ENCODE data around the gene ELF2. TPM values are rescaled to one million over a fixed set of nuclear protein-coding genes. Genes with fewer than 3 reads are reported as not detected.
"Not testable (repeated sequence)": the region's sequence is repeated elsewhere in the genome, so short reads cannot be mapped to it uniquely, and the experiment has no call there.

ELF2 gene
- total RNA-seq, 3 donors from 2014 or later: 59.4 to 106 (median 67.2) TPM

- intact Hi-C loops (cut with DNase I; ENCODE audit: low total_unique reads): no loop called here
- H3K27me3 ChIP-seq: no peaks in the 10 kb centered on the region
Observed at GRCh38 chr4:139014371-139015268, 162.4 kb downstream of the ELF2 start.

GRCh38 chr4:139011225-139011950 lies 165.6 kb downstream of the ELF2 start:
- Histone ChIP-seq H3K36me3 (no peaks in the 10 kb centered on the region), H3K9me3 (no peaks in the 10 kb centered on the region), H3K4me1 (no peaks in the 10 kb centered on the region), H3K27me3 (no peaks in the 10 kb centered on the region), H3K4me3 (no peak overlapping the region), H3K27ac (no peak overlapping the region)
- TF ChIP-seq CTCF (IDR thresholded peaks at IDR 0.05) (no peak), POLR2AphosphoS5 (IDR thresholded peaks at IDR 0.05) (no peak), POLR2A (IDR thresholded peaks at IDR 0.05) (no peak)
- intact Hi-C loops (cut with DNase I; ENCODE audit: low total_unique reads): no loop called here
- no peak for DNase-seq (ENCODE audit: low spot score in 2 of 2)

More at GRCh38 chr4:139014371-139015268, 162.4 kb downstream of the ELF2 start:
- Histone ChIP-seq H3K4me3 (peak overlapping the region; percentile 69 to 85 (median 77)), H3K27ac (peak overlapping the region; percentile 89 to 95), H3K4me1 (no peaks in the 10 kb centered on the region), H3K9me3 (no peaks in the 10 kb centered on the region), H3K36me3 (no peaks in the 10 kb centered on the region)
- DNase-seq (ENCODE audit: low spot score in 2 of 2): no peak
- no peak for TF ChIP-seq POLR2A (IDR thresholded peaks at IDR 0.05)
- peak in 1 of 3 donors; percentile 23 for TF ChIP-seq POLR2AphosphoS5 (IDR thresholded peaks at IDR 0.05)
- TF ChIP-seq CTCF (IDR thresholded peaks at IDR 0.05): no peak

GRCh38 chr4:139009702-139010101 lies 167.3 kb downstream of the ELF2 start:
- DNase-seq (ENCODE audit: low spot score in 2 of 2): no peak
- intact Hi-C loops (cut with DNase I; ENCODE audit: low total_unique reads): no loop called here
- no peak for TF ChIP-seq POLR2A (IDR thresholded peaks at IDR 0.05)
- TF ChIP-seq POLR2AphosphoS5 (IDR thresholded peaks at IDR 0.05): no peak
- no peak for TF ChIP-seq CTCF (IDR thresholded peaks at IDR 0.05)
- Histone ChIP-seq H3K4me1 (no peaks in the 10 kb centered on the region), H3K4me3 (no peak overlapping the region), H3K27me3 (no peaks in the 10 kb centered on the region), H3K36me3 (no peaks in the 10 kb centered on the region), H3K9me3 (no peaks in the 10 kb centered on the region), H3K27ac (no peak overlapping the region)

GRCh38 chr4:139008278-139008677 lies 168.7 kb downstream of the ELF2 start:
- H3K4me1 ChIP-seq; intact Hi-C loops (cut with DNase I; ENCODE audit: low total_unique reads); H3K9me3 ChIP-seq; H3K27ac ChIP-seq; H3K36me3 ChIP-seq; H3K27me3 ChIP-seq; DNase-seq (ENCODE audit: low spot score in 2 of 2); H3K4me3 ChIP-seq: not testable (repeated sequence)

GRCh38 chr4:139007640-139008039 lies 169.4 kb downstream of the ELF2 start:
- no peaks in the 10 kb centered on the region for H3K9me3 ChIP-seq
- TF ChIP-seq CTCF (IDR thresholded peaks at IDR 0.05) (no peak), POLR2AphosphoS5 (IDR thresholded peaks at IDR 0.05) (no peak), POLR2A (IDR thresholded peaks at IDR 0.05) (no peak)
- no peak overlapping the region for H3K4me3 ChIP-seq
- no peak for DNase-seq (ENCODE audit: low spot score in 2 of 2)
- no peaks in the 10 kb centered on the region for H3K4me1 ChIP-seq
- no peaks in the 10 kb centered on the region for H3K36me3 ChIP-seq
- intact Hi-C loops (cut with DNase I; ENCODE audit: low total_unique reads): no loop called here
- H3K27me3 ChIP-seq: no peaks in the 10 kb centered on the region
- H3K27ac ChIP-seq: no peak overlapping the region

Other genes starting within 250 kb of the ELF2 start
- 1 to 10 TPM; 4.0 to 9.5 (median 6.4) TPM for gene NOCT, start 161.4 kb downstream of the ELF2 start, total RNA-seq
- 1 to 10 TPM in 2 of 3 donors, not detected in 1; 1.6 to 3.8 TPM for gene MGARP, start 103.0 kb upstream of the ELF2 start, total RNA-seq
- 10 to 100 TPM; 28.5 to 49.9 (median 34.1) TPM for gene NAA15, start 124.3 kb upstream of the ELF2 start, total RNA-seq
- gene NDUFC1, start 125.3 kb upstream of the ELF2 start, total RNA-seq: 10 to 100 TPM; 26.2 to 42.7 (median 35.0) TPM

All from breast epithelium (tissue), 4 donors.